ENCODE results near the gene TXNL4B.

- TF ChIP-seq CTCF (IDR thresholded peaks at IDR 0.05; ENCODE audit: insufficient read depth, low read depth, low read length) (no peak), EZH2 (IDR thresholded peaks at IDR 0.05; ENCODE audit: insufficient read depth, low read length) (no peak)
Observed at GRCh38 chr16:72098936-72099335, 5.5 kb upstream of the TXNL4B start.
